ENCODE results near the gene PROK1.
A peak's percentile ranks its signal among the peaks of the same experiment; 100 is the strongest.
"Not testable (repeated sequence)": the region's sequence is repeated elsewhere in the genome, so short reads cannot be mapped to it uniquely, and the experiment has no call there.

The PROK1 gene

GRCh38 chr1:110450929-110451328 lies at the start of gene PROK1:
Gene PROK1 (plus strand): TSS chr1:110451149. CDS start chr1:110451217, 68 bp downstream.
- no peak for DNase-seq (ENCODE audit: low spot score)

DNA sequence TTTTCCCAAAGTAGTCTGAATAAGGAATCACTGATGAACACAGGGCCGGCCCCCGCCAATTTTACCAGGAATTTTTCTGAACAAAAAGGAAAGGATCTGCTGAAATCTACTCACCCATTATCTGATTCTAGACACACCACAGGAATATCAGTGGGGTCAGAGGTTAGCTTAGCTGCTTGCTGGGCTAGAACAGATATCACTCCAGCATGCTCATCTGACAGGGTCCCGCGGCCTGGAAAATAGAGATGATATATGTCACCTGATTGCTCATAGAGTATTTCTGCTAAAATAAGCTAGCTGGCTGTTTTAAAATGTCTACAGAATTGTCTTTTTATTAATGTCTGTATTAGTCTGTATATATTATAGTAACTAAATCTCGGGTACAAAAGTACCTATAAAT lies 47.1 kb upstream of the PROK1 start:
- no peak for DNase-seq (ENCODE audit: low spot score)

- DNase-seq (ENCODE audit: low spot score): no peak
Measured at GRCh38 chr1:110404401-110404800, 46.5 kb upstream of the PROK1 start.

GRCh38 chr1:110406407-110406806 lies 44.5 kb upstream of the PROK1 start:
- not testable (repeated sequence) for DNase-seq (ENCODE audit: low spot score)

GRCh38 chr1:110407260-110408210 lies 43.4 kb upstream of the PROK1 start, which contains the start of gene LAMTOR5:
Gene LAMTOR5 (minus strand): TSS chr1:110407694. CDS start chr1:110407620, 74 bp downstream.
- DNase-seq (ENCODE audit: low spot score): peak; percentile 92

DNA sequence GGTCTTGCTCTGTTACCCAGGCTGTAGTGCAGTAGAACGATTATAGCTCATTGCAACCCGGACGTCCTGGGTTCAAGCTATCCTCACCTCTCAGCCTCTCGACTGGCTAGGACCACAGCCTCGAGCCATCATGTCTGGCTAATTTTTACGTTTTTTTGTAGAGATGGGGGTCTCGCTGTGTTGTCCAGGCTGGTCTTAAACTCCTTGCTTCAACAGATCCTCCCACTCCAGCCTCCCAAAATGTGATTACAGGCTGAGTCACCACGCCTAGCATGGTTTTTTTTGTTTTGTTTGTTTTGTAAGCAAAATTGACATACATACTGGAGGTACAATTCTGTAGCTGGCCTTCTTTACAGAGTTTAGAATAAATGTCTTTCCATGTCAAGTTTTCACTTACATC lies 42.5 kb upstream of the PROK1 start:
- DNase-seq (ENCODE audit: low spot score): no peak

GRCh38 chr1:110409316-110409715 lies 41.6 kb upstream of the PROK1 start:
- DNase-seq (ENCODE audit: low spot score): no peak

DNA sequence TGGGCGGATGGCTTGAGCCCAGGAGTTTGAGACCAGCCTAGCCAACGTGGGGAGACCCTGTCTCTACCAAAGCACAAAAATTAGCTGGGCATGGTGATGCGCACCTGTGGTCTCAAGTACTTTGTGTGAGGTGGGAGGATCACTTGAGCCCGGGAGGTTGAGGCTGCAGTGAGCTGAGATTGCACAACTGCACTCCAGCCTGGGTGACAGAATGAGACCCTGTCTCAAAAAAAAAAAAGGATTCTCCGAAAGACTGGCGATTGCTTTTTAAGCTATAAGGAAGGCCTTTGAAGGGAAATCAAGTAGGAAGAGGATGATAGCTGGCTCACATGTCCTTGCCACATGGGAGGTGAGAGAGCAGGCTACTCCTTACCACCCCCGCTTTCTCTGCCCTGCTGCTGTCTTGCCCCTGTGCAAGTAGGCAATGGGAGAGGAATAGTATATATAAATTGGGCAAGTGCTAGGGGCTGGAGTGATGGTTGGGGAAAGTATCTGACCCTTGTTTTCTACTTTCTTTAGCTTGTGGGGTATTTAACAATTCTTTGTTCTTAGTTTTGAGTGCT lies 39.7 kb upstream of the PROK1 start:
- DNase-seq (ENCODE audit: low spot score): no peak

DNA sequence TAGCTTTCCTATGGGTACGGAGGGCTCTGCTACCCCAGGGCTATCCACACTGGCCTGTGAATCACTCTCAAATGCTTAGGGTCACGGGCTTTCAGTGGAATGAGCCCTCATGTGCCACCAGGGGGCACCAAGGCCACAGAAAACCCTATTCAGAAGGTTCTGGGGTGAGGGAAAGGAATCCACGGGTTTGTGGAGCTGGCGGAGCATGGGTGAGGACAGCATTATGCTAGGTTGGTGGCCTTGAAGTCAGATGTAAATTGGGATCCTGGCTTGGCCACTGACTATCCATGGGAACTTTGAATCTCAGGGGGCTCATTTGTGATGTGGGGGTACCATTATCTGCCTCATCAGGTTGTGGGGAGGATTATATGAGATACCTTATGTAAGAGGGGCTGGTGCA lies 38.4 kb upstream of the PROK1 start:
- DNase-seq (ENCODE audit: low spot score): peak; percentile 61

- not testable (repeated sequence) for DNase-seq (ENCODE audit: low spot score)
Measured at GRCh38 chr1:110413045-110413444, 37.9 kb upstream of the PROK1 start.

DNA sequence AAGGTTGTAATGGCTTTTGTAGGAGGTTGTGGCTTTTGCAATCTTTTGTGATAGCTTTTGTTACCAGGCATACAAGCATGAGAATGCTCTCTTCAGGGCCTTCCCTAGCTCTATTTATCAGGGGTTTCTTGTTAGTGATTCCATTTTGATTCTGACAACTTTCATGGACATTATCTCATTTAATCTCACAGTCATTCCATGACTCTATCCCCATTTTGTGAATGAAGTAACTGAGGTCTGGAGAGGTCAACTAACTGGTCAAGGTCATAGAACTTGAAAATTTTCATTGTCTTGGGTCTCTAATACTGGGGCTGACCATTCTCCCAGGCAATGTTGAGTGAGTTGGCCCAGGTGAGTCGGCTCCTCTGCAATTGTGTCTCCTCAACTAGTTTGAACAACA lies 32.2 kb upstream of the PROK1 start:
- no peak for DNase-seq (ENCODE audit: low spot score)

DNA sequence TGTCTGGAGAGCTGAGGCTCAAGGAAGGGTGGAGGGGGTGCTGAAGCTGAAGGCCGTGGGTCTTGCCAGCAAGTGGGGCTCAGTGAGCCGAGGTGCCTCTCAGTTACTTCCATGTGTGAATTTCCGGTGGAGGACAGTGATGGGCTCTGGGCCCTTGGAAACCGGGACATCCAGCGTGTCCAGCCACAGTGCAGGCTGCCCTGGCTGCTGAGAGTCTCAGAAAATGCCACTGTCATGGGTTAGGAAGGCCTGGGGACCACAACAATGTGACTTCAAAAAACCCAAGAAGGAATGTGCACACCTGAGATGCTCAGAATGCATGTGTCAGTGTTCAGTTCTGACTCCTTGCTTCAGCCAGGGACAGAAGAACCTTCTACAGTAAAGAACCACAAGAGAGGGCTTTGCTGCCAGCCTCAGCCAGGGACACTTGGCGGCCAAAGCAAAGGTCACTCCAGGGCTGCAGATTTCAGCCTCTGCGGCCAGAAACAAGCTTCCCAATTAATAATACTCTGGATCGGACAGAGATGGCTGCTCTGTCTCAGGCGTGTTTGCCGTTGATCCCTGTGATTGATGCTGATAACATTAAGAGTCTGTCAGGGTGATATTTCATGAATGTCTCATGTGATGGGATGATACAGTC lies 30.8 kb upstream of the PROK1 start:
- DNase-seq (ENCODE audit: low spot score): no peak

GRCh38 chr1:110420874-110421793 lies 29.8 kb upstream of the PROK1 start:
- DNase-seq (ENCODE audit: low spot score): no peak

GRCh38 chr1:110424699-110425611 lies 26.0 kb upstream of the PROK1 start:
- DNase-seq (ENCODE audit: low spot score): no peak

GRCh38 chr1:110425612-110426152 lies 25.3 kb upstream of the PROK1 start:
- DNase-seq (ENCODE audit: low spot score): no peak

- no peak for DNase-seq (ENCODE audit: low spot score)
Measured at GRCh38 chr1:110426854-110427253, 24.1 kb upstream of the PROK1 start.

DNA sequence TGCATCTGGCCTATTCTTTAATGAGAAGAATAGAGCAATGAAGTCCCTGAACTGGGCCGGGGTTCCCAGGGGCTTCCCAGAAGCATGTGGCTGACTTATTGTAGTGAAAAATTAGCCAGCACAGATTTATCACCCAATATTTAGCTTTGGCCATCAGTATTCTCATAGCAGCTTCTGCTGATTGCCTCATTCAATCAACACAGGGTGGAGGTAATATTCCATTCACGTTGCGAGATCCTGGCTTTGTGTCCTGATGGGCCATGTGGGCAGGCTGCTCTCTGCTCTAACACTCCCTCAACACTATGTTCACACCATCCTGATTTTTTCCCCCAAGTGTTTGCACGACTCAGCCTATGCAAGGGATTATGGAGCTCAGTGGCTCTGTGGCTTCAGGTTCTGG lies 22.0 kb upstream of the PROK1 start:
- no peak for DNase-seq (ENCODE audit: low spot score)

- no peak for DNase-seq (ENCODE audit: low spot score)
Measured at GRCh38 chr1:110430366-110430765, 20.6 kb upstream of the PROK1 start.

DNA sequence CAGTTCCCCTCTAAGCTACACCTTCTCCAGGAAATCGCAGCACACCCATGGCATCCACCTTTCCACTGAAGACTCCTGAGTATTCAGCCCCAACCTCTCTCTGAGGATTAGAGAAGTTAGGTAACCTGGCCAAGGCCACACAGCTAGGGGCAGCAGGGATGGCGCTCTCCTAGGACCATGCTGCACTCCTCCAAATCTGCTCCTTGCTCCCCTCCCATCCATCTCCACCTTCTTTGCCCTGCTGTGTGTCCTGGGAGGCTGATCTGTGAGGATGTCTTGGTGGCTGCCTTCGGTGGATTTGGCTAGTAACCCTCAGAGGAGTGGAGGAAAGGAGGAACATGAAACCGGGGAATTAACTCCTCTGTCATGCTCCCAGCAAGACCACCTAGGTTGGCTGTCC lies 20.0 kb upstream of the PROK1 start:
- DNase-seq (ENCODE audit: low spot score): no peak

GRCh38 chr1:110433213-110433612 lies 17.7 kb upstream of the PROK1 start:
- DNase-seq (ENCODE audit: low spot score): no peak

Data from putamen (tissue), 1 donor.